NOMO-1 treated with DMSO at 0.1 percent for 48 hours (cell line): Measurements from ENCODE around the gene DDR2.
A peak's percentile ranks its signal among the peaks of the same experiment; 100 is the strongest.
"Not testable (repeated sequence)": the region's sequence is repeated elsewhere in the genome, so short reads cannot be mapped to it uniquely, and the experiment has no call there.

Experiments used
- DNase-seq: peaks from one replicate; lab custom pipeline; 2025; ENCODE audit not compliant: unreplicated experiment; lab: John Stamatoyannopoulos, UW

DDR2 gene

DNA sequence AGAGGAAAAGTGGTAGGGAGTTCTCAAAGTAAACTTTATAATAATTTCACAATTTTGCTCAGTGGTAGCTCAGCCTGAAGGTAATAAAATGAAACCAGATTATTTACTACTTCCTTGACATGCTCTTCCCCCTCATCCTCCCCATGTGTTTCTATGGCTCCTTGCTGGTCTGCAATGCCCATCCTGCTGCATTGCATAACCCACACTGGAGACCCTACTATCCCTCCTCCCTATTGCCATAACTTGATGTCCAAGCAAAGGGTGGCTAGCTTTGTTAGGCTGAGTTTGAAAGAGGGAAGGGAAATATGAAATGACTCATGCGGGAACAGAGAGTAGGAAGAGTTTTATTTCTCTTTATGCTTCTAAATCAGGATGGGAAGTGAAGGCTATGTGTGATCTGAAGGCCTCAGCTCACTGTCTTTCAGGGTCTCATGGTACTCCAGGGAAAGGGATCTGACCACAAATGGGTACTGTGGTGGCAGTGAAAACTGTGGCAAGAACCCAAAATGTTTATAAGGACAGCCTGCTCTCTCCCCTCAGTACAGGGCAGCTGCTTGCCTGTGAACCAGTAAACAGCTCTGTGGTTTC is 121.8 kb downstream of the DDR2 start:
- peak; percentile 23 for DNase-seq

- no peak for DNase-seq
These were observed 123.0 kb downstream of the DDR2 start for GRCh38 chr1:162755306-162755705.

- DNase-seq, result no peak
These were observed 124.3 kb downstream of the DDR2 start for GRCh38 chr1:162756523-162756922.

DNA sequence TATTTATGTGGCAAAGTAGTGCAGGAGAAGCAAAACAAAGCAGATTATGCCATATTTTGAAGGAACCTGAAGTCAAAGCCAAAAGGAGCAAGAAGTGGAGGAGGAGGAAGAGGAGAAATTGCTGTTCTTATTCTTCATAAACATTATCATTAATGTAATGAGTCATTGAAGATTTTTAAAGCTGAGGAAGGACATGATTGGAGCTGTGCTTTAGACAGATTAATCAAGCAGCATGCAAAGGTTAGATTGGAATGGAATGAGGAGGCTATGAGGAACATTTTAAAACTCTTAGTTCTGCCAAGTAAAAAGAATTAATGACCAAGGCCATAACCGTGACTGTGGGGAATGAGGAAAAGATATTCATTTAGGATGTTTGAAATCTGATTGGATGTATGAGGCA is 125.2 kb downstream of the DDR2 start:
- no peak for DNase-seq

GRCh38 chr1:162765788-162766187 is 133.5 kb downstream of the DDR2 start:
- DNase-seq, result no peak

DNA sequence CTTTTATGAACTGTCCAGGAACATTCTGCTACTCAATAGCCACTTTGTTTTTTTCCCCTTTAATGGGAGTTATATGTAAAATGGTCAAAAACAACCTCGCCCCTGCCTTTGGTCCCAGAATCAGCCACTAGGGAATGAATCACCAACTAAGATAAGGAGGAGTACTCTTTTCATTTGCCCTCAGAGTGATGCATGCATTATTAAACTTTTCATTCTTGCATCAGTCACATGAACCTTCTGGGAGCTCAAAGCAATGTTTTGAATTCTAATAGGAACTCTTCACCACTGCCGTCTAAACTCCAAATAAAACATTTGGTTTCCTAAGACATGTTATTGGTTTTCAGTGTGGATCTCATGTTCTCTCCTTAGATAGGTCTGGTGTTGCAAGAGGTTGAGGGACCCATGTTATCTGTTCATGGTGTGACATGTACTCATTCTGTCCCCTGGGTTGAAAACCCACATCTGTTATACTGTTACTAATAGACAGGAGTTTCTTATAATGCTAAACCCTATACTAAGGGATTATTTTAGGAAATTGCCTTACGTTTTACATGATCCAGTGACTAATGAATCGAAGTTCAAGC is 140.4 kb downstream of the DDR2 start:
- no peak for DNase-seq

- DNase-seq, result no peak
These were observed 141.7 kb downstream of the DDR2 start for GRCh38 chr1:162774007-162774406.

DNA sequence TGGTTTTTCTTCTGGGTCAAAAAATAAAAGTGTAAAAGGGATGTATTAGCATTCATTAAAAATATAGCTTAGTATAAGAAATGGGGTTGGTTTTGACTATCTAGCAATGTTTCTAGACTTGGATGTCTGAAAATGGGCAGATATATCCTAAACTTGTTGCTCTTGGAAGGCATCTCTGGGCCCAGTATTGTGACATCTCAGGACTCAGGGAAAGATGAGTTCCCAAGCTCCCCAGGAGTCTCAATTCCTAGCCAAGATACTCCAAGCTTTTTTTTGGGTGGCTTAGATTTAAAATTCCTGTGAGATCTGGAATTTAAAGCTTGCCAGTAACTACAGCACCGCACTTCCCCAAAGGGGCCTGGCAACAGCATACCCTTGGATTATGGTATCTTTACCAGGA is 146.8 kb downstream of the DDR2 start:
- no peak for DNase-seq

- DNase-seq, result no peak
These were observed 150.4 kb downstream of the DDR2 start for GRCh38 chr1:162782671-162783070.

- not testable (repeated sequence) for DNase-seq
These were observed 152.7 kb downstream of the DDR2 start for GRCh38 chr1:162784926-162785325.

DNA sequence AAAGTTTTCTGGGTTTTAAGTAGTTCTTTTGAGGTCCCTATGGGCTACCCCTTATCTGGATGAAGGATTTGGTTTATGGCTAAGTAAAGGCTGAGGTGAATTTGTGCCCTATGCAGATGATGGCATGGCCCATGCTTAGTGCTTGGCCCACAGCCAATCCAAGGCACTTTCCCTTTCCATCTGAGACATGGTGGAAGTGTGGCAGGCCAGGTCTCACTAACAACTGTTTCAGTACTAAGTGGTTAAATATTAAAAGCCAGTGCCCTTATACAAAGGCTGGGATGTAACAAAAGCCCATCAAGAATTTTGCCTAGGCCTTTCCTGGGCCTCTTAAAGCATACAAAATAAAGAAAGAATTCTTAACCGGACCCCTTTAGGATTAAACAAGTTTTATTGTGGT is 156.5 kb downstream of the DDR2 start:
- not testable (repeated sequence) for DNase-seq

DNA sequence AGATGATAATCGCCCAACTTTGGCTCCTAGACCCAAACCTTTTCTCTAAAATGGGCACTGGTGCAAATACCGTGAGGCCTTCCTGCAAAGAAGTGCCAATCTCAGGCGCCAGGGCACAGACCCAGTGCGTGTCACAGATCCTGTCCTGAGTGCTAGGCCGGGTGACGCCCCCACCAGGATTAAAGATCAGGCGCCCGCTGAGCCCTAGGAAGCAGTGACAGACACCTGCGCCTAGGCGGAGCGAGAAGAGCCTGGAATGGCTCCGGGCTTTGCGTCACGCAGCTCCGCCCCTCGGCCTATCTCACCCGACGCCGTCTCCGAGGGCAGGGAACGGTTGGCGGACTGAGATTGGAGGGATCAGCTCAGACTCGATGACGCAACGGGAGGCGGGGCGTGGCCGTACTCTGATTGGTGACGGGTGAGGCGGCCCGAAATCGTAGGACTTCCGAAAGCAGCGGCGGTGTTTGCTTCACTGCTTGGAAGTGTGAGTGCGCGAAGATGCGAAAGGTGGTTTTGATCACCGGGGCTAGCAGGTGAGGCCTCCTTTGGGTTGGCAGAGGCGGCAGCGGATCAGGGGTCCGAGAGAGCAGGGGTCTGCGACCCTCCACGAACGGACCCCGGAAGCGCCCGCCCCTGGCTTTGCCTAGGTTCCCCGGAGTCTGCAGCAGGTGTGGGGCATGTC is 158.2 kb downstream of the DDR2 start, which contains the start of gene HSD17B7:
Gene HSD17B7 (plus strand): TSS at position 400 of the 682 bp plus-strand sequence. CDS start 99 bp downstream, at position 499.
- DNase-seq, result peak; percentile 59

DNA sequence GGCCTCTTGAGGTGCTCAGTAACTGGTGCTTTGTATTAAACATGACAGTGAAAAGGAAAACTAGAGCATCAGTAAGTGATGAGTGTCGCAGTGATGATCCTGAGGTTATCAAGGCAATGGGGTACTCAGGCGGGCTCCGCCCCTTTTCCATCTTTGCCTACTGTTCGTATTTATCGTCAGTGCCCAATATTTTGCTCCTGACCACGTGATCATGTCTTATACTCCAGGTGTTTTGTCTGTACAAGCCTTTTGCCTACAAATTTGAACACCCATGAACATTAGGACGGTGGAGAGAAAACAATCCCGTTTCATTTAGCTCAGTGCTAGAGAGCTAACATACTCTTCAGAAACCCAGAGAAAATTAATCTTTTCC is 158.7 kb downstream of the DDR2 start:
- DNase-seq, result not testable (repeated sequence)

DNA sequence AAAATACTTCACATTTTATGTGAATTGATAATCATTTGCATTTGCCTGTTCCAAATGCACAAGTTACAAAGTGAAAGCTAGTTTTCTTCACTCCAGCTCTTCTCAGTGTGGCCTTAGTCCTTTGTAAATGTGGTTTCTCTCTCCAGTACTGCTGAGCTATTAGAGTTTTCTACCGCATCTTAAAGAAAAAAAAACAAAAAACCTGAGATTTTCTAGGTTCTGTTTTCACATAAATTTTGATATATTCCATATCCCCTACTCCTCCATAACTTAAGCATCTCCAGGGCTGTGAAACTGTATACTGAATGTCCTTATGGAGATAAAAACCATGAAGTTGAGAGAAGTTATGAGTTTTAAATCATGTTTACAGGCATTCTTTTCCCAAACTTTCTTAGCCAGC is 162.0 kb downstream of the DDR2 start:
- not testable (repeated sequence) for DNase-seq

DNA sequence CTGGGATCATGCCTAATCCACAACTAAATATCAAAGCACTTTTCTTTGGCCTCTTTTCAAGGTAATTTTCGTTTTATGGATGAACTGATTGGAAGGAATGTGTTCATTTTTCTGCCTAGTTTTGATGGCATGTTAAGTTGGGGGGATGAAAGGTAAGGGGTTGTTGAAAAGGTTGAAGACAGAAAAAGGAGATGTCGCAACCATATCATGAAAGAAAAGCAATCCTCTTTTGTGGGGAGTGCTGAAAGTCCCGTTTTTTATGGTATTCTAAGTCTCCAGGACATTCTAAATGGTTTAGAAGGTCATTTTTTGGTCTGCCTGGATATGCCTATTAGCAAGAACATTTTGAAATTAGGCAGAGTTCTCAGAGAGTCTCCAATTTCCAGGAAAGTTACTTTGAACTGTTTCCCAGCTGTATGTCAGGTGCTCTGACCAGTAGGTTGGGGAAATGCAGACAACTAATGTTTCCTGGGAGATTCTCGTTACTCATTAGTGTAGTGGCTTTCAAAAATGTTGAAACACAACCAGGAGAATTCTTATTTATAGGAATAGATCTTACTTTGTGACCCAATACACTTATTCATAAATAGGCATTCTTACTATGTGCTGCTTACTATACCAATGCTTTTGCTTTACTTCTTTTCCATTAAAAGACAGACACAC is 164.5 kb downstream of the DDR2 start:
- DNase-seq, result not testable (repeated sequence)

DNA sequence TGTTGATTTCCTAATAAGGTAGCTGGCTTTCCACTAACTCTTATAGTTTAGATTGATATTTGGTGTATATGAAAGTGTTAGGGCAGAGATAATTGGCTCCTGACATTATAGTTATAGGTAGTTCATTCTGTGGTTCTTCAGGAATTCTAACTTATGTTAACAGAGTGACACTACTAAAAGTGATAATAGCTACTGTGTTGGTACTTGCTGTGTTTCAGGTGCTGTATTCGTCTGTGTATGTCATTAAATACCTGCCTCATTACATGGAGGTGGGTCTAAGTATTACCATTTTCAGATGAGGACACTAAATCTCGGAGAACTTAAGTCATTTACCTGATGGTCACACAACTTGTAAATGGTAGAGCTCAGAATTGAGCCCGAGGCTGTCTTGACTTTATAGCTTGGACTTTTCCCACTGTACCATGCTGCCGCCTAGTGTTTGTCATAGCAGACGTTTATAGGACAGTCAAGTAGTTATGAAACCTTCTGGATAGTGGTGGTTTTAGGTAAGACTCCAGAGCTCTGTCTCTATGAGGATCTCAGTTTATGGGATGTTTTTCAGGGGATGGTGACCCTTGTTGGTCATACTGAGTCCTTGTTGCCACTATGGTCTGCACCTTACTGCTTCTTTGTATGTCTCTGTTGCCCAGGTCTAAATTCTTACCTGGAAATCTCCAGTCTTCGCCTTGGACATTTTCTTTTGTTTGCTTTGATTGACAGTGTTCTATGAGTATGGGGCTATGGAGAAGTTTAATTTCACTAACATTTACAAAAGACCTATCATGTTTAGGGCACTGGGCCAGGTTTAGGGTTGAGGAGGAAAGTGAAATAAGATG is 167.9 kb downstream of the DDR2 start:
- peak; percentile 3 for DNase-seq

DNA sequence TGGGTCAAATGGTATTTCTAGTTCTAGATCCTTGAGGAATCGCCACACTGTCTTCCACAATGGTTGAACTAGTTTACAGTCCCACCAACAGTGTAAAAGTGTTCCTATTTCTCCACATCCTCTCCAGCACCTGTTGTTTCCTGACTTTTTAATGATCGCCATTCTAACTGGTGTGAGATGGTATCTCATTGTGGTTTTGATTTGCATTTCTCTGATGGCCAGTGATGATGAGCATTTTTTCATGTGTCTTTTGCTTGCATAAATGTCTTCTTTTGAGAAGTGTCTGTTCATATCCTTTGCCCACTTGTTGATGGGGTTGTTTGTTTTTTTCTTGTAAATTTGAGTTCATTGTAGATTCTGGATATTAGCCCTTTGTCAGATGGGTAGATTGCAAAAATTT is 175.2 kb downstream of the DDR2 start:
- DNase-seq, result not testable (repeated sequence)

DNA sequence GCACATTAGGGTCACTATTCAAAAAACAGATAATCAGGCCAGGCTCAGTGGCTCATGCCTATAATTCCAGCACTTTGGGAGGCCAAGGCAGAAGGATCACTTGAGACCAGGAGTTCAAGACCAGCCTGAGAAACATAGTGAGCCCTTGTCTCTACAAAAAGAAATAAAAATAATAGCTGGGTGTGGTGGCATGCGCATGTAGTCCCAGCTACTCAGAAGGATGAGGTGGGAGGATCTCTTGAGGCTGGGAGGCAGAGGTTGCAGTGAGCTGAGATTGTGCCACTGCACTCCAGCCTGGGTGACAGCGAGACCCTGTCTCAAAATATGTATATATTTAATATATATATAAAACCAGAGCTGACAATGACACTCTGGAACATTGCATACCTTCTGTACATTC is 180.1 kb downstream of the DDR2 start:
- not testable (repeated sequence) for DNase-seq

- not testable (repeated sequence) for DNase-seq
These were observed 185.9 kb downstream of the DDR2 start for GRCh38 chr1:162818136-162818535.

GRCh38 chr1:162818666-162819065 is 186.4 kb downstream of the DDR2 start:
- DNase-seq, result not testable (repeated sequence)
